Activated effector memory CD4-positive, alpha-beta T cell treated with Interleukin-2 at 50 U/mL for 16 hours (primary cell): ENCODE measurements around the gene CTNS.

Source experiments
- DNase-seq: peaks from one replicate; pipeline ENCODE4 v3.0.0-alpha.2; 2020

Gene CTNS

DNA sequence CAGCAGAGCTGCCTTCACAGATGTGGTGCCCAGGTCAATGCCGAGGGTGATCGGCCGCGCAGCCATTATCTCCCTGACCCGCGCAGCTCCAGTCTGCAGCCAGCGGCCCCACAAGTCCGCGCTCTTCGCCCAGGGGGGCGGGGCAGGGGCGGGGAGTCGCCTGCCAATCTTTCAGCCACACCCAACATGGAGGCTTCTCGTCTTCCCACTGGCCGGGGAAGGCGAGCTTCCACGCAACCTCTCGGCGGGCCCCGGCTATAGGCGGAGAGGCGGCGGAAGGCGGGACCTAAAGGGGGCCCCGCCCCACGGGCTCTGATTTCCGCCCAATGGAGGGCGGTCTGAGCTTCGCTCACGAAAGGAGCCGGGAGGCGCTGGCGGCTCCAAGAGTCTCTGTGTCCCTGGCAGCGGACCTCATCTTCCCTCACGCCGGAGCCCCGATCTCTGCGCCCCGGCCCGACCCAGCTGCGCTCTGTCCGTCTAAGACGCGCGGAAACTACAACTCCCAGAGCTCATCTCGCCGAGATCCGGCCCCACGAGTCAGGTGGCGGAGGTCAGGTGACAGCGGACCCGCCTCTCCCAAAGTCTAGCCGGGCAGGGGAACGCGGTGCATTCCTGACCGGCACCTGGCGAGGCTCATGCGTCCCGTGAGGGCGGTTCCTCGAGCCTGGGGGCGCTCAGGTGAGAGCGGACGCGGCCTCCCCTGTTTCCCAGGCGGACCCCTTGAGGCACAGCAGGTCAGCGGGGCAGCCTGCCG is at the start of gene CTNS, which contains the start of gene SHPK:
Gene CTNS (plus strand): TSS at position 607 of the 754 bp plus-strand sequence. CDS start 3,447 bp downstream, outside the sequence.
Gene SHPK (minus strand): TSS at position 97 of the 754 bp plus-strand sequence. CDS start 31 bp downstream, at position 66.
- DNase-seq: peak; percentile 93

DNA sequence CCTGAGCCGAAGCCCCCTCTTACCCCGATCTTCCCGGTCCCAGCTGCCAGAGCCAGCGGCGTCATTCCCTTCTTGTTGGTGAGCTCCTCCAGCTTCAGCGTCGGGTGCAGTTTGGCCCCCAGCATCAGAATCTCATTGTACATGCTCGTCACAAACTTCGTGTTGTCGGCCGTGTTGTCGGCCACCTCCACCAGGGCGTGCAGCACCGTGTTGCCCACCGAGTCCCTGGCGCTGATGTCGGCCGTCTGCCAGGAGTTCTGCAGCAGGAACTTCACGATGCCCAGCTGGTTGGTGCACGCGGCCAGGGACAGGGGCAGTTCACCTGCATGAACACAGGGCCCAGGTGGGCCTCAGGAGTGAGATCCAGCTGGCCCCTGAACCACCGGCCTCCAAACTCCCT is 46.8 kb upstream of the CTNS start:
- no peak for DNase-seq

DNA sequence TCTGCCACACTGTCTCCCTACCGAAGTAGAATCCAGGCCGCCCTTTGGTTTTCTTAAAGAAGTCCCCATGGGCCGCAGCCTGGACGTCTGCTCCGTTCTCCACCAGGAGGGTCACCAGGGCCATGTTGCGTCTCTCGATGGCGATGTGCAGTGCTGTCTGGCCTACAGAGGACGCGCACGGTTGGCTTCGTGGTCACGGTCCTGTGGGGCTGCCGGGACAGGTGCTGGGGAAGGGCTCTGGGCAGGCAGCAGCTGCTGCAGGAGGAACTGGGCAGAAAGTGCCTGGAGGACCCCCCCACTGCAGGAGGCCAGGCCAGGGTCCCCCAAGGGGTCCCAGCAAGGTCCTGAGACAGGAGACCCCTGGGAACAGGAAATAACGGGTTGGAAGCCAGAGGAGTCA is 46.3 kb upstream of the CTNS start:
- DNase-seq: no peak

DNA sequence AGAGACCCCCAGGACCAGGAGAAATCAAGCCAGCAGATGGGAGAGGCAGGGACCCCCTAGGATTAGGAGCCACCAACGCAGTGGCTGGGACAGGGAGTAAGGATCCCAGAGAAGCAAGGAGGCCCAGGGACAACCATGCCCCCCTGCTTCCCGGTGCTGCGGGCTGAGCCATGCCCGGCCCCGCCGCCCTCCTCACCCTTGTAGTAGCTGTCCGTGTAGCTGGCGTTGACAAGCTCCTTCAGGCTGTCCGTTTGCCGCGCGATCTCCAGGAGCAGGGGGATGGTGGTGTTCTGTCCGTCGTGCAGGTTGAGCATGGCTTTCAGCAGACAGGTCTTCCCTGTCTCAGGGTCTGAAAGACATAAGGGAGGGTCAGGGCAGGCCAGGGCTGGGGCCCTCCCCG is 45.8 kb upstream of the CTNS start:
- DNase-seq: no peak

DNA sequence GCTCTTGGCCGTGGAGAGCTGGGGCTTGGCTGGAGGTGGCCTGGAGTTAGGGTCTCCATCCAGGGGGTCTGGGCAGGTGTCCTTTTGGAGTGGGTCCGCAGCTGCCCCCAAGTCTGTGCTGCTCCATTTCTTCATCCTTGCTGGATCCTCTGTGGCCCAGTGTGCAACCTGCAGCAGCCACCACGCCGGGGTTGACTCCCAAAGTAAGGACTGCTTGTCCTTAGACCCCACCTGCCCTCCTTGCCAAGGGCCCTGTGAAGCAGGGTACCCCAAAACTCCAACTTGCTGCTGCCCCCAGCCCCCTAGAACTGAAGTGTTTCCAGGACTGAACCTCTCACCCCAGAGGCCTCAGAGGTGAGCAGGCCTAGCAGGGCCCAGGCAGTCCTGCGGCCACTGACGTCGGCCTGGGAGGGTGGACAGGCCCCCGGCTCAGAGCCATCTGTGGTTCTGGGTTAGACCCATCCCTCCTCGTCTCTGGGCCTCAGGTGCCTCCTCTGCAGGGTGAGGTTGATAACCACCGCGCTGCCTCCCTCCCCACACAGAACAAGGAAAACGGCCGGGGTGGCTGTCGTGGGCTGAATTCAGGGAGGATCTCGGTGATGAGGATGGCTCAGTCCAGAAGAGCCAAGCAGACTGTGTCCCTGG is 44.2 kb upstream of the CTNS start:
- DNase-seq: no peak

DNA sequence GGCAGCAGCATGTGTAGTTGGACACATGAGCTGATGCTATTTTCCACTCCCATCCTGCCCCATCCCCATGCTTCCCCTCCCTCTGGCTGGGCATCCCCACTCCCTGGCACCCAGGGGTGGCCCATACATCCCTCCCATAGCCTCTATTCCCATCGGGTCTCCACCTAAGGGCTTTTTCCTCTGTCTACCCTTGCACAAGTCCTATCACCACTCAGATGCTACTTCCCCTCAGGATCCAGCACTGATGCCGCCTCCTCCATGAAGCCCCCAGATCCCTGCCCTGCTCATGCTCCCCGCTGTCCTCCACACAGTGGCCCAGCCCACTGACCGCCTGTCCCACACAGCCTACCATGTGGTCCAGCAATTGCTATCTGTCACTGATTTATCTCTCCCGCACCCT is 43.2 kb upstream of the CTNS start:
- no peak for DNase-seq

DNA sequence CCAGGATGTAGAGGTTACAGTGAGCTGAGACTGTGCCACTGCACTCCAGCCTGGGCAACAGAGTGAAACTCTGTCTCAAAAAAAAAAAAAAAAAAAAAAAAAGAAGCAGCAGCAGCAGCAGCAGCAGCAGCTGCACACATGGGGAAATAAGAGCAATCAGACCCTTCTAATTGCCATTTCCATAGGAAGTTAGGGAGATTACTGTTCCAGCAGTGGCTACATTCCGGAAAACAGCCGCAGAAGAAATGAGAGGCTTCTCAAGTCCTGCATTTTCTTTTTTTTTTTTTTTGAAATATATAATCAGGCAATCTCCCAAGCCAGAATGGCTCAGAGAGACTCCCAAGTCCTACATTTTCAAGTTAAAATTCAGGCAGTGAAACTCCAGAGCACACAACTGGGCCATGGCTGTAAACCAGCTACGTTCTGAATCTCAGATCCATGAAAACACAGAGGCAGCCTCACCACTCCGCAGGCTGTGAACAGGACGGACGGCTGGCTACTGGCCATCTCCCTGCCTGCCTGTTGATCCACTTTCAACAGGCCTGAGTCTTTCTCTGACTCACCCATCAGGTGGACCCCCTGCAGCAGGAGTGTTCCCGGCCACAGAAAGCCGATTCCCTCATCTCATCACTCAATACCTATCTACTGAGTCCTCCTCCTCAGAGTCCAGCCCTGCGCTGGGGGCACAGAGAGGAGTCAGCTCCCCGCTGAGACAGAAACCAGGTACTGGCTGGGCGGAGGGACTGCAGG is 42.3 kb upstream of the CTNS start:
- DNase-seq: no peak

DNA sequence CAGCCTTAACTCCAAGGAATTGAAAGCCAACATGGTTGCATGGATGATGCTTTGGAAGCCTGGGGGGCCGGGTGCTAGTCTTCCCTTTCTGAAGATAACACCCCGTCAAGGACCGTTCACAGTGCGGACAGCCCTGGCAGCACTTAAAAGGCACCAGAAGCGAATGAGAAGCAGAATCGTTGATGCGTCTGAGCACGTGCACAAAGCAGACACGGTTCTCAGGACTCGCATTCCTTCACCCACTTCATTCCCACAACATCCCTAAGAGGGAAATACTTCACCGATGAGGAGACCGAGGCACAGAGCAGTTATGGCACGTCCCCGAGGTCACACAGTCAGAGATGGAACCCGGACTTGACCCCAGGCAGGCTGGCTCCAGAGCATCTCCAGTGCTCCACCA is 41.6 kb upstream of the CTNS start:
- DNase-seq: no peak

DNA sequence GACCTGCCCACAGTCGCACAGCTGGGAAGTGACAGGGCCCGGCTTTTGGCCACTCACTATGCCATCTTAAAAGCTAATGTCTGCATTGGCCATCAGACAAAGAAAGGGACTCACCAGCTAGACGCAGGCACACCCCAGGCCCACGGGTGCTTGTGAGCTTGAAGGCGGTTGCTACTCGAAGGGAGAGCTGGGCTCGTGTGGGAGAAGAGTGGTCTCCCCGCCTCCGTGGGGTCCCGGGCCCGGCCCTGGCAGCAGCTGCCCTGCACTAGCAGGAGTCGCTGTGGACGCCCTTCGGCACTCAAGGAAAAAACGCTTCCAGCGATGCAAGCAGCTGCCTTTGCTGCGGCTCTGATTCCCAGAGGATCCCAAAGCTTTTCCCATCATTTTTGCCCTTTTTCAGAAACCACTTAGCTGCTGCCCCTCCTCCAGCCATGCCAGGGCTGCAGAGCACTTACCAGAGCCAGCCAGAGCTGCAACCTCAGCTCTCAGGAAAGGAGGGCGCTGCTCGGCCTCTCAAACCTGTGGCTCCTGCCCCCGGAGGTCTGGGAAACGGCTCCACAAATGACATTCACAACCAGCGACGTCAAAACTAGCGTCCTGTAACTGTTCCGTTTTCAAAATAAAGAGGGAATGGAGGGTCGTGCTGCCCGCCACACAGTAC is 39.6 kb upstream of the CTNS start:
- no peak for DNase-seq

DNA sequence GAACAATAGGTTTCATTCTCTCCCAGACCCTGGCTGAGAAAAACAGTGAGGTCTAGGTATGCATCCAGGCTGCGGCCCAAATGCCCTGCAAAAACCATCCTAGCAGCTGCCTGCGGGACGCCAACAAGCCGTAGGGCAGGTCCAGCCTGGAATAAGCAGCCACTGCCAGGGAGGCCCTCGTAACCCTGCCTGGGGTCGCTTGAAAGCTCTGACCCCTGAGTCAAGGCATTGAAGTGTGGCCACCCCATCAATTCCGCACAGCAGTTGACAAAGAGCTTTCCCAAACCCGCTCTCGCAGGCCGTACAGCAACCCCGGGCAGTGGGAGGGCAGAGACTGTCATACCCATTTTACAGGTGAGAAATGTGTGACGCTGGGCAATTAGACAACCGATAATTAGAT is 38.5 kb upstream of the CTNS start:
- DNase-seq: no peak

DNA sequence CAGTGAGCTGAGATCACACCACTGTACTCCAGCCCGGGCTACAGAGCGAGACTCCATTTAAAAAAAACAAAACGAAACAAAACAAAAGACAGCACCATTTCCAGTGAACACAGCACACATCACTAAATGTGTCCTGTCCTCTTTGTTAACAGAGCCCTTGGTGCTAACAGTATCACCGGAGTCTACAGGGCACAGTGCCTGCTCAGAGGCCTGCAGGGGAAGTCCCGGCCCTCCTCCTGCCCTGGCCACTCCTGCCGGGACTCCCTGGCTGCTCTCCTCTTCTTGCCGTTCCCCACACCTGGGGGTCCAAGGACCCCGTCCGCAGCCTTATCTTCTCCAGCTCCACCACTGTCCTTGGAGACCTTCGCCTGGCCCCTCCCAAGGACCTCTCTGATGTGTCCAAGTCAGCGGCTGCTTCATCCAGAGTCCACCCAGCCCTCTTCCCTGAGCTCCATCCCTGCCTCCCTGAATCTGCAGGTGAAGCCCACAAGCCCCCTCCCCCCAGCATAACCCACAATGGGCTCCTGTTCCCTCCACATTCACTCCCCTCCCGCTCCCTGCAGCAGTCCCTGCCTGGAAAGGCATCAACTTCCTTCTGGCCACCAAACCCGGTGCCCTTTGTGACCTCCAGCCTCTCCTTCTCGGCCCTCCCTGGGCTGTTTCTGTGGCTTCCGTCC is 35.9 kb upstream of the CTNS start:
- no peak for DNase-seq

DNA sequence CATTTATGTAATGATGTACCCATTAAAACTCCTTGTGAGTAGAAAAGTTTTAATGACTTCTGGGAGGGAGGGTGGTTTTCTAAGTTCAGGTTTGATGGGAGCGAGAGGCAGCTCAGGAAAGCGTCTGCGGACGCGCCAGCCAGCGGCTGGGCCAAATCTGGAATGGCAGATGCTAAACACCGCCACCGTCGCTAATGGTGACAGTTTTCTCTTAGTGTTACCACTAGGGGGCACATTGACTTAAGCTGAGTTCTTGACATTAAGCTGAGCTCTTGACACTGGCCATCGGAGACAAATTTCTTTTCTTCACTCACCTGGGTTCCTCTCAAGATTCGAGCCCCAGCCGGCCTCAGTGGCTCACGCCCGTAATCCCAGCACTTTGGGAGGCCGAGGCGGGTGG is 34.1 kb upstream of the CTNS start:
- DNase-seq: no peak

DNA sequence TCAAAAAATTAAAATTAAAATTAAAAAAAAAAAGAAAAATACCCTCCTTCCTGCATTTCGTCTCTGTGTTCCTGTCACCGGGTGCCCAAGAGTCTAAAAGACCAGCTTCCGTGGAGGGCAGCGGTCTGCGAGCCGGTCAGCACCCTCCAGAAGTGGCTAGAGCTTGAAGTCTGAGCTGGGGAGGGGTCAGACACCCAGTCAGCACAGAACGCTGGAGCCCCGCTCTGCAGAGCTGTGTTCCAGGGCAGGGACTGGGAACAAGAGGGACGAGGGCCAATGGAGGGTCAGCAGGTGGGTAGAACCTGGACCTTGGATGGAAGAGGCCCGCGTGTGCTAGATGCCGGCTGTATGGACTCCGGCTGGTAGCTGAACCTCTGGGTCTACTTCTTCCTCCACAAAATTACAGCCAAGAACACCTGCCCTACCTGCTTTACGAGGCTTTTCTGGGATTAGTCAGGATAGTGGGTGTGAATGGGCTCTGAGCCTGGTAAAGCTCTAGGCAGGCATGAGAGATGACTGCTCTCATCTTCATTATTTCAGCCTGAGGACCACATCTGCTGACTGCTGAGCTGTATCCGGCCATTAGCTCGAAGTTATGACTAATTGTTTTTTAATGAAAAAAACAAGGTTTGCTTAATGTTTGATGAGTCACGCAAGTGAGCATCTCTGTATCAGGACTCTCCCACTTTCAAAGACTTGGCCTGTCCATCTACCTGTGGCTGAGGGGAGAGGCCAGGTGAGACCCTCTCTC is 33.3 kb upstream of the CTNS start:
- DNase-seq: no peak

DNA sequence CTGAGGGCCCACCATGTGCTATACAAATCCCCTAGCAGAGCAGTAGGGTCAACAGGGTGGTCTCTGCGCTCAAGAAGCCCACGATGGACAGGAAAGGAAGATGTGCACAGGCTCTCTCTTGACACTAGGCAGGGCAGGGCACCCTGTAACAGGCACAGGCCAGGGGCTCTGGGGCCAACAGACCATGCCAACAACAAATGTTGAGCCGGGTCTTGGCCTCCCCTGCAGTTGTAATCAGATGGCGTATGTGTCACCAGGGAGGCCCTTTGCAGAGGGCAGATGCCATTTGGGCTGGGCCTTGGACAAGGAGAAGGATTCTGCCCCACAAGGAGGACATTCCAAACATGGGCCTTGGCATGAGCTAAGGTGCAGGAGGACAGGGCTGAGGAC is 32.7 kb upstream of the CTNS start:
- no peak for DNase-seq

DNA sequence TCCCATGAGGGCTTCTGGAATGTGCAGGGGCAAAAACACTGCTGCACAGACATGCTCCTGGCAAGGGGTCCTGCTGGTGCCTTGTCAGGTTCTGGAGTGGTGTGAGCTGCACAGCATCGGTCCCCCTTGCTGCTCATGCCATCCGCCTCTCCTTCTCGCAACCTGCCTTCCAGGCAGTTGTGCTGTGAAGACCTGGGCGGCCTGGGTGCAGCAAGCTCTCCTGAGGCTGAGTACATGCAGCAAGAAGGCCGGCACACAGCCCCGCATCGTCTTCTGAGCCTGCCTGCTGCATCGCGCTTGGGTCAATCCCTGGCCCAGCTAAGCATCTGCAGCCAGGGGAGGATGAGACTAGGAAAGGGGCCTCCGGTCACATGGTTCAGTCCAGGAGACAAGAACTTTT is 26.9 kb upstream of the CTNS start:
- no peak for DNase-seq

DNA sequence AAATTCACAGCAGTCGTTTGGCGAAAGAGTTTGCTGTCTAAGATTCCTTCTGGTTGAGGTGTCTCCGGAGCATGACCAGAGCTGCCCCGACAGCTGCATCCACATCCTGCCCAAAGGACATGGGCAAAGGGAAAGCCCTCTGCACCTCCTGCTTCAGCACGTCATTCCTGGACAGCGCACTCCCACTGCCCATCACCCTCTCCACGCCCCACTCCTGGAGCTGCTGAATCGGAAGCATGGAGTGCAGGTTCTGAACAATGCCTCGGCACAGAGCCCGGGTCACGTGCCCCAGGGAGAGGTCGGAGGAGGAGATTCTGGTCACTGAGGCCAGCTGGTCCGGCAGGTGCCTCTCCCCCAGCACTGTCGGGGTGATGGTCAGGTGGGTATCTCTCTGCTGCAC is 26.0 kb upstream of the CTNS start:
- no peak for DNase-seq

DNA sequence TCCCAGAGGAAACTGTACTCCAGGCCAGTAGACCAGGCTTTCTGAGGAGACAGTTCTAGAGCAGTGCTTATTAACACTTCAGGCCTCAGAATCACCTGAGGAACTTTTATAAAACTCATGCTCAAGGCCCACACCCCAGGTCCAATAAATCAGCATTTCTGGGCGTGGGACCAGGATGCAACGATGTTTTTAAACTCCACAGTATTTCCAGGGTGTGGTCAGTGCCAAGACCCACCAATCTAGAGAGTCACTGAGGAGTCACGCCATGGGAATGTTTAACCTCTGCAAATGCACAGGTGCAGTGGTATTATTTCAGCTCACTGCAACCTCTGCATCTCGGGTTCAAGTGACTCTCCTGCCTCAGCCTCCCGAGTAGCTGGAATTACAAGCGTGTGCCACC is 23.4 kb upstream of the CTNS start:
- DNase-seq: no peak

DNA sequence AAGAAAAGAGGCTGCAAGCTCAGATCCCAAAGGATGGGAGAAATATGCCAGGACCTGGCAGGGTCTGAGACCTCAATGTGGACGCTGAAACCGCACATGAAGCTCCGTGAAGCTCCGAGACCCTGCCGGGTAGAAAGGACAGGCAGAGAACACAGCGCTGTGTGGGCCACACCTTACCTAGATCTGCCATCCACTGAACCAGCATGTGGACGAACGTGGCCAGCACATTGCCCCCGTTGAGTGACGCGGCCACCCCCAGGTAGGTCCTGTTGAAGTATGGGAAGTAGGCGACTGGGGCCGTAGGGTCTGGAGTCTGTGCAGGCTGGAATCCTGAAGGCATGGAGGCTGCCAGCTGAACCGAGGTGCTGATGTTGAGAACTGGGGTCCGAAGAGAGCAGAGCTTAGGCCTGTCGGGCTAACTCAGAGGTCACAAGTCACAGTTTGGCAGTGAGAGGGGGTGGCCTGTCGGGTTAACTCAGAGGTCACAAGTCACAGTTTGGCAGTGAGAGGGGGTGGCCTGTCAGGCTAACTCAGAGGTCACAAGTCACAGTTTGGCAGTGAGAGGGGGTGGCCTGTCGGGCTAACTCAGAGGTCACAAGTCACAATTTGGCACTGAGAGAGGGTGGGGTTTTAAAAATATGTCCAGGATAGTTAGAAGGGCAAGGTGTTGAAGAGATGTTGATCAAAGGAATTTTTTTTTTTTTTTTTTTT is 21.2 kb upstream of the CTNS start:
- DNase-seq: no peak

DNA sequence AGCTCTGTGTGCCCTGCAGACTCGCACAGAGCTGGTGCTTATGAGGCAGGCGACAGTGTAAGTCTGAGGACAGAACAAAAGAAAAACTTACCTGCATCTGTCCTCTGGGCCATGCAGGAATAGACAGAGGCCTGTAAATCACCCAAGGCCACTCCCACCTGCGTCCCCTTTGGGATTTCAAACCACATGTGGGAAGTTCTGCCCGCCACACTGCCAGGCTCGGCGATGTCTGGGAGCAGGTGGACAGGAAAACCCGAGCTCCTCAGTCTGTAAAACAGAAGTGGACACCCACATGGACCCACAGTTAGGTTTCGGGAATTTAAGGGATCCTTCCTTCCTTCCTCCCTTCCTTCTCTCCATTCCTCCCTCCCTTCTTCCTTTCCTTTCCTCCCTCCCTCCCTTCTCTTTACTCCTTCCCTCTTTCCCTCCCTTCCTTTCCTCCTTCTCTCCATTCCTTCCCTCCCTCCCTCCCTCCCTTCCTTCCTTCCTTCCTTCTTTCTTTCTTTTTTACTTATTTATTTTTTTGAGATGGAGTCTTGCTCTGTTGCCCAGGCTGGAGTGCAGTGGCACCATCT is 15.3 kb upstream of the CTNS start:
- DNase-seq: no peak

DNA sequence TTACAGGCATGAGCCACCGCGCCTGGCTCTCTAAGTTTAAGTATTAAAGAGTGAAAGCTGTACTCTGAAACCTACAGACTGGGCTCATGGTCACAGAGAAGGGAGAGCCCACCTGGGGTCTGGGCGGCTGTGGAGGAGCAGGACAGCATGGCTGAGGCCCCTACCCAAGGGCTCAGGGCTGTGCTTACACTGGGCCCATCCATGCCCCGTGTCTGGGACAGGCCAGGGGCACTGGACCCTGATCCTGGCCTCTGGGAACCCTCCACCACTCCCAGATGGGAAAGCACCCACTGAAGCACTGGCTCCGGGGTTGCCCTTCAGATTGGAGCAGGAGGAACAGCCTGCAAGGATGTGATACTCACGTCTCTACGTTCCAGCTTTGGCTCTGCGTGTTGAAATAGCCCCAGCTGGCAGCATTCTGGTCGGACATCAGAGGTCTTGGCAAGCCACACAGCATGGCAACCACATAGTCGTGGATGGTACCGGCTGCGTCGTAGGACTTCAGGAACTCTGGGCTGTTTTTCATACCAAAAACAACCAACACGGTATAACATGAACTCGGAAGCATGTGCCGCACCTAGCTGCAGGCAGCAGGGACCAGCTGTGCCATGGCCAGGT is 13.5 kb upstream of the CTNS start:
- no peak for DNase-seq
